HepG2 (cell line): ENCODE measurements around the gene ACACA.

ENCODE experiments used
- TCF7 ChIP-seq: sonication (generic); IDR thresholded peaks from 2 replicates; pipeline ENCODE4 v1.6.1; 2016; ENCODE audit warnings: antibody characterized with exemption, low read depth
- ZNF343 ChIP-seq: sonication (generic); formaldehyde crosslinking; IDR thresholded peaks from 2 replicates; pipeline ENCODE4 v1.4.0; 2020; ENCODE audit warnings: mild to moderate bottlenecking, missing genetic modification reagents

GRCh38 chr17:37086334-37086733, 320.3 kb downstream of the ACACA start:
- TF ChIP-seq ZNF343 (CRISPR knock-in tag) (no peak), TCF7 (no peak)
